ENCODE measurements around the gene GMPPA.

DNA sequence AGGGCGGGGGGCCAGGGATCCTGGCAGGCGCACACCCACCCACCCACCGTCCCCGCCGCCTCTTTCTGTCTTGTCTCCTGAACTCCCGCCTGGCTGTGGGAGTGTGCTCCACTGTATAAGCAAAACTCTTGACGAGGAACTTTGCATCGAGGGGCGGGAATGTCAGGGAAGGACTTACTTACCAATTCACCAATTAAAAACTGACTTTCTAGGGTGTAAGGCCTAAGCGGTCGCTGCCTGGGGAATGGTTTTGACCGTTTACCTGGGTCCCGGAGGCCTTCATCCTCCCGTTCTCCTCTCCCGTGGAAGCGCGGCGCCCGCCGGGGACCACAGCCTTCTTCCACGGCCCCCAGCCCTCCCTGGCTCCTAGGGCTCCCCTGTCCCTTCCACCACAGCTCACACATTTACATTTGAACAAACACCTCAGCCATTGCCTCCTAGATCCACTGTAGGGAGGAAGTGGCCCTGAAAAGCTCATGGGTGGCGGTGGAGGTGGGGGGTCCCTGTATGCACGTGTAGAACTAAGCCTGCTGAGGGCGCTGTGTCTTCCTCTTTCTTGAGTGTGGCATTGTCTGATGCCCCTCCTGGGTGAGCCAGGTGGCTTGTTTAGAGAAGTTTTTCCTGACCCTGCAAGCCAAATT lies 24.5 kb downstream of the GMPPA start:
- TF ChIP-seq EZH2 (IDR thresholded peaks at IDR 0.05; ENCODE audit: low read length, missing control alignments): no peak
- TF ChIP-seq, protein P1, sequence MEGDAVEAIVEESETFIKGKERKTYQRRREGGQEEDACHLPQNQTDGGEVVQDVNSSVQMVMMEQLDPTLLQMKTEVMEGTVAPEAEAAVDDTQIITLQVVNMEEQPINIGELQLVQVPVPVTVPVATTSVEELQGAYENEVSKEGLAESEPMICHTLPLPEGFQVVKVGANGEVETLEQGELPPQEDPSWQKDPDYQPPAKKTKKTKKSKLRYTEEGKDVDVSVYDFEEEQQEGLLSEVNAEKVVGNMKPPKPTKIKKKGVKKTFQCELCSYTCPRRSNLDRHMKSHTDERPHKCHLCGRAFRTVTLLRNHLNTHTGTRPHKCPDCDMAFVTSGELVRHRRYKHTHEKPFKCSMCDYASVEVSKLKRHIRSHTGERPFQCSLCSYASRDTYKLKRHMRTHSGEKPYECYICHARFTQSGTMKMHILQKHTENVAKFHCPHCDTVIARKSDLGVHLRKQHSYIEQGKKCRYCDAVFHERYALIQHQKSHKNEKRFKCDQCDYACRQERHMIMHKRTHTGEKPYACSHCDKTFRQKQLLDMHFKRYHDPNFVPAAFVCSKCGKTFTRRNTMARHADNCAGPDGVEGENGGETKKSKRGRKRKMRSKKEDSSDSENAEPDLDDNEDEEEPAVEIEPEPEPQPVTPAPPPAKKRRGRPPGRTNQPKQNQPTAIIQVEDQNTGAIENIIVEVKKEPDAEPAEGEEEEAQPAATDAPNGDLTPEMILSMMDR (conservative IDR thresholded peaks at IDR 0.05 in 1 of 2, IDR thresholded peaks at IDR 0.05 in 1 of 2; ENCODE audit: low read depth in 1 of 2, low read length in 2 of 2): no peak

Measured in fibroblast of lung (primary cell).